HCT116 (cell line): ENCODE data around the gene GABBR2. TPM values are rescaled to one million over a fixed set of nuclear protein-coding genes. Genes with fewer than 3 reads are reported as not detected.
A peak's percentile ranks its signal among the peaks of the same experiment; 100 is the strongest.

Experiments
- ATAC-seq: fragments of 200-7000 bp; cut with Tn5 transposase; 2 replicates; pipeline ENCODE4 v1.9.1; 2020; ENCODE audit warnings: mild to moderate bottlenecking, moderate library complexity
- BruUV-seq: library from RNA; stranded (reverse); fragments of 400-500 nt; replicated peaks from 2 replicates; lab custom pipeline; 2021; lab: Mats Ljungman, UMichigan
- CTCF ChIA-PET: fragments of 300-600 bp; sonication (Branson Sonifier 250); formaldehyde crosslinking; loops from one replicate; lab custom pipeline; 2021; ENCODE audit warnings: antibody characterized with exemption; lab: Charles Lee
- POLR2A ChIA-PET: fragments of 300-600, 350-600 bp; sonication (Branson Sonifier 250); formaldehyde crosslinking; loops from one replicate; lab custom pipeline; 2021; ENCODE audit warnings: antibody characterized with exemption; lab: Charles Lee
- RAD21 ChIA-PET, 2 experiments: fragments of 300-600 bp; sonication (Branson Sonifier 250); formaldehyde crosslinking; loops; one replicate each; lab custom pipeline; 2023; ENCODE audit warnings: low total read pairs in 2 of 2; ENCODE audit not compliant: uncharacterized antibody in 2 of 2, unreplicated experiment in 2 of 2, low non-redundant PET in 1 of 2; lab: Charles Lee
- DNase-seq: peaks from one replicate; pipeline ENCODE4 v3.0.0-alpha.2; 2010; ENCODE audit warnings: low read depth, low spot score
- H2AFZ ChIP-seq: fragments of 200-600 bp; shearing (Covaris generic), sonication (generic); 2 replicates; pipeline ENCODE4 v1.6.1; 2017; ENCODE audit warnings: low read depth, mixed run types, mixed read lengths, antibody characterized with exemption, low read length; ENCODE audit not compliant: poor library complexity, severe bottlenecking
- H3K27ac ChIP-seq: 2 replicates; pipeline ENCODE4 v1.5.1; 2012; ENCODE audit warnings: low read depth, low read length
- H3K27me3 ChIP-seq: fragments of 200-600 bp; sonication (generic); 2 replicates; pipeline ENCODE4 v1.6.1; 2016; ENCODE audit warnings: mixed run types, low read length, mixed read lengths; ENCODE audit not compliant: insufficient read depth
- H3K36me3 ChIP-seq, 2 experiments: fragments of 200-500 bp in 1 of 2; fragments of 200-600 bp in 1 of 2; sonication (Bioruptor generic) in 1 of 2; sonication (generic) in 1 of 2; 2 replicates each; pipeline versions ENCODE4 v1.5.1 to v1.6.1; 2014 to 2016; ENCODE audit warnings: low read length in 2 of 2, inconsistent platforms in 1 of 2, mixed read lengths in 1 of 2, mixed run types in 1 of 2; ENCODE audit not compliant: insufficient read depth in 2 of 2, control insufficient read depth in 1 of 2
- H3K4me1 ChIP-seq, 2 experiments: fragments of 200-600 bp in 1 of 2; sonication (generic) in 1 of 2; 2 replicates each; pipeline versions ENCODE4 v1.5.1 to v1.6.1; 2012 to 2017; ENCODE audit warnings: low read length in 2 of 2, inconsistent platforms in 1 of 2, mild to moderate bottlenecking in 1 of 2, mixed read lengths in 1 of 2, mixed run types in 1 of 2, moderate library complexity in 1 of 2; ENCODE audit not compliant: insufficient read depth in 2 of 2, control insufficient read depth in 1 of 2
- H3K4me2 ChIP-seq: fragments of 200-600 bp; sonication (generic); 2 replicates; pipeline ENCODE4 v1.6.1; 2017; ENCODE audit warnings: mixed run types, low read length, mixed read lengths
- H3K4me3 ChIP-seq, 2 experiments: fragments of 200-600 bp in 1 of 2; sonication (generic) in 1 of 2; replicated peaks in 1 of 2; 2 replicates each; pipeline ENCODE4 v1.5.1; 2011 to 2016; ENCODE audit warnings: low read length in 2 of 2, control low read depth in 1 of 2, low read depth in 1 of 2, mild to moderate bottlenecking in 1 of 2, mixed read lengths in 1 of 2, mixed run types in 1 of 2
- H3K79me2 ChIP-seq: fragments of 200-600 bp; sonication (generic); 2 replicates; pipeline ENCODE4 v1.6.1; 2017; ENCODE audit warnings: mild to moderate bottlenecking, mixed run types, low read length, moderate library complexity, mixed read lengths; ENCODE audit not compliant: insufficient read depth
- H3K9ac ChIP-seq: fragments of 200-600 bp; sonication (generic); 2 replicates; pipeline ENCODE4 v1.6.1; 2016; ENCODE audit warnings: low read length, mixed read lengths
- H3K9me2 ChIP-seq: fragments of 200-600 bp; sonication (generic), shearing (Covaris generic); 2 replicates; pipeline ENCODE4 v1.6.1; 2017; ENCODE audit warnings: mixed run types, mild to moderate bottlenecking, moderate library complexity; ENCODE audit not compliant: insufficient read depth
- H3K9me3 ChIP-seq, 2 experiments: fragments of 200-500 bp in 1 of 2; fragments of 200-600 bp in 1 of 2; sonication (Bioruptor generic) in 1 of 2; sonication (generic) in 1 of 2; 2 replicates each; pipeline ENCODE4 v1.6.1; 2014 to 2017; ENCODE audit warnings: low read length in 2 of 2, mixed read lengths in 2 of 2, inconsistent platforms in 1 of 2, low read depth in 1 of 2, mild to moderate bottlenecking in 1 of 2, mixed run types in 1 of 2, moderate library complexity in 1 of 2; ENCODE audit not compliant: control insufficient read depth in 1 of 2, insufficient read depth in 1 of 2
- H4K20me1 ChIP-seq: fragments of 200-600 bp; sonication (generic), shearing (Covaris generic); 2 replicates; pipeline ENCODE4 v1.6.1; 2017; ENCODE audit warnings: mixed run types, mild to moderate bottlenecking, moderate library complexity; ENCODE audit not compliant: insufficient read depth
- ATF3 ChIP-seq: IDR thresholded peaks from 2 replicates; pipeline ENCODE4 v1.6.1; 2012
- CBX3 ChIP-seq: IDR thresholded peaks from 2 replicates; pipeline ENCODE4 v1.6.1; 2012; ENCODE audit warnings: low read depth
- CEBPB ChIP-seq: IDR thresholded peaks from 2 replicates; pipeline ENCODE4 v1.6.1; 2012; ENCODE audit warnings: low read depth
- ELF1 ChIP-seq: IDR thresholded peaks from 2 replicates; pipeline ENCODE4 v1.6.1; 2012; ENCODE audit warnings: low read depth, borderline replicate concordance
- FOSL1 ChIP-seq: IDR thresholded peaks from 2 replicates; pipeline ENCODE4 v1.6.1; 2012; ENCODE audit warnings: low read depth
- JUND ChIP-seq: IDR thresholded peaks from 2 replicates; pipeline ENCODE4 v1.6.1; 2012
- POLR2A ChIP-seq: IDR thresholded peaks from 2 replicates; pipeline ENCODE4 v1.7.0; 2011; ENCODE audit warnings: borderline replicate concordance; ENCODE audit not compliant: insufficient read depth, insufficient read length; ENCODE audit errors: extremely low read depth
- POLR2AphosphoS5 ChIP-seq: IDR thresholded peaks from 2 replicates; pipeline ENCODE4 v1.6.1; 2011; ENCODE audit warnings: mild to moderate bottlenecking, low read depth, low read length, moderate library complexity
- RAD21 ChIP-seq: IDR thresholded peaks from 2 replicates; pipeline ENCODE4 v1.6.1; 2012; ENCODE audit warnings: low read depth, mild to moderate bottlenecking
- REST ChIP-seq: IDR thresholded peaks from 2 replicates; pipeline ENCODE4 v1.6.1; 2012; ENCODE audit warnings: low read depth
- SIN3A ChIP-seq: IDR thresholded peaks from 2 replicates; pipeline ENCODE4 v1.6.1; 2012; ENCODE audit warnings: low read depth
- SRF ChIP-seq: IDR thresholded peaks from 2 replicates; pipeline ENCODE4 v1.6.1; 2012; ENCODE audit warnings: low read depth
- TCF7L2 ChIP-seq: IDR thresholded peaks from 2 replicates; pipeline ENCODE4 v1.7.0; 2011; ENCODE audit warnings: borderline replicate concordance, inconsistent platforms; ENCODE audit not compliant: insufficient read depth, insufficient read length; ENCODE audit errors: extremely low read depth
- YY1 ChIP-seq: IDR thresholded peaks from 2 replicates; pipeline ENCODE4 v1.6.1; 2011; ENCODE audit warnings: low read length, low read depth, moderate library complexity, mild to moderate bottlenecking; ENCODE audit not compliant: insufficient replicate concordance; ENCODE audit errors: extremely low read depth
- ZNF274 ChIP-seq: fragments of 200-500 bp; sonication (Bioruptor generic); IDR thresholded peaks from 2 replicates; pipeline ENCODE4 v1.6.1; 2014; ENCODE audit warnings: mild to moderate bottlenecking, low read depth, low read length, inconsistent platforms
- intact Hi-C: fragments of 100-400 bp; cut with micrococcal nuclease; formaldehyde crosslinking; loops from 2 replicates; pipeline ENCODE4 v1.10.0; 2022
- total RNA-seq: library from RNA; stranded (reverse); gene quantifications from one replicate; pipeline ENCODE4 v1.2.1, GENCODE V29; 2021; ENCODE audit not compliant: unreplicated experiment

GABBR2 gene
- total RNA-seq, 1 experiment from 2014 or later: 0.15 TPM

GRCh38 chr9:98253565-98253964 is 455.2 kb downstream of the GABBR2 start:
- no TSS peak for BruUV-seq

More at GRCh38 chr9:98253565-98253964, 455.2 kb downstream of the GABBR2 start:
- Histone ChIP-seq H3K27me3 (no peaks in the 10 kb centered on the region), H3K4me3 (no peak overlapping the region), H4K20me1 (no peaks in the 10 kb centered on the region), H3K79me2 (peaks cover 15% of the 10 kb centered on the region; the same call in 1 of the 2 replicates), H3K9ac (no peak overlapping the region), H3K4me1 (peaks cover 56 to 70% of the 10 kb centered on the region in 2 experiments), H3K27ac (no peak overlapping the region), H3K36me3 (no peaks in the 10 kb centered on the region), H3K9me3 (no peaks in the 10 kb centered on the region), H2AFZ (no peak overlapping the region), H3K9me2 (no peaks in the 10 kb centered on the region), H3K4me2 (peak overlapping the region; percentile 85)
- CTCF ChIA-PET: no interaction called here
- intact Hi-C loops: no loop called here
- no peak for DNase-seq
- RAD21 ChIA-PET: no interaction called here
- ATAC-seq: no peak
- POLR2A ChIA-PET: no interaction called here
- no peak for TF ChIP-seq POLR2AphosphoS5
- TF ChIP-seq ZNF274: no peak
- no peak for TF ChIP-seq SIN3A
- no peak for TF ChIP-seq JUND
- no peak for TF ChIP-seq CEBPB
- no peak for TF ChIP-seq ELF1
- no peak for TF ChIP-seq SRF
- TF ChIP-seq YY1: no peak
- TF ChIP-seq TCF7L2: no peak
- TF ChIP-seq ATF3: no peak
- TF ChIP-seq POLR2A: no peak
- TF ChIP-seq FOSL1: no peak
- TF ChIP-seq CBX3: no peak
- TF ChIP-seq RAD21: no peak
- TF ChIP-seq REST: no peak
